Measurements from ENCODE around the gene ANKRD44.

ANKRD44 gene

DNA sequence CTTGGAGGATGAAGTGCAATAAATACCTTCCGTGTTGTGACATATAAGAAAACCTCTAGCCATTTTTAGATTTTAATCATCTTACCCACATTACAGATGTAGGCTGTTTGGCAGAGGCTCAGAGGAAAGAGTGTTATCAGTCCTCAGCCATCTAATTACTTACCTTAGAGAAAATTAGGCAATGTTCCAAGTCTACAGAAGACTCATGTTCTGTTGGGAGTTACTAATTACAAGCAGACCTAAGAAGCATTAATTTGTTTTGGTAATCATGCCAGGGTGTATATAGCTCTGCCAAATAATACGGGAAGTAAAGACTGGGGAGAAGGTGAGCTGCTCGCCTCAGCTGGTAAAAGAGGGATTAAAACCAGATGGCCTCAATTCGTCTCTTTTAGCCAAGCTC is 258.2 kb downstream of the ANKRD44 start:
- no peak overlapping the region for H3K4me3 ChIP-seq (ENCODE audit: low read depth, low read length)
- TF ChIP-seq, protein P1, sequence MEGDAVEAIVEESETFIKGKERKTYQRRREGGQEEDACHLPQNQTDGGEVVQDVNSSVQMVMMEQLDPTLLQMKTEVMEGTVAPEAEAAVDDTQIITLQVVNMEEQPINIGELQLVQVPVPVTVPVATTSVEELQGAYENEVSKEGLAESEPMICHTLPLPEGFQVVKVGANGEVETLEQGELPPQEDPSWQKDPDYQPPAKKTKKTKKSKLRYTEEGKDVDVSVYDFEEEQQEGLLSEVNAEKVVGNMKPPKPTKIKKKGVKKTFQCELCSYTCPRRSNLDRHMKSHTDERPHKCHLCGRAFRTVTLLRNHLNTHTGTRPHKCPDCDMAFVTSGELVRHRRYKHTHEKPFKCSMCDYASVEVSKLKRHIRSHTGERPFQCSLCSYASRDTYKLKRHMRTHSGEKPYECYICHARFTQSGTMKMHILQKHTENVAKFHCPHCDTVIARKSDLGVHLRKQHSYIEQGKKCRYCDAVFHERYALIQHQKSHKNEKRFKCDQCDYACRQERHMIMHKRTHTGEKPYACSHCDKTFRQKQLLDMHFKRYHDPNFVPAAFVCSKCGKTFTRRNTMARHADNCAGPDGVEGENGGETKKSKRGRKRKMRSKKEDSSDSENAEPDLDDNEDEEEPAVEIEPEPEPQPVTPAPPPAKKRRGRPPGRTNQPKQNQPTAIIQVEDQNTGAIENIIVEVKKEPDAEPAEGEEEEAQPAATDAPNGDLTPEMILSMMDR (IDR thresholded peaks at IDR 0.05; ENCODE audit: borderline replicate concordance, insufficient read depth, low read depth, low read length): no peak

GRCh38 chr2:197045115-197045514 is 265.5 kb downstream of the ANKRD44 start:
- H3K4me3 ChIP-seq (ENCODE audit: low read depth, low read length): no peak overlapping the region
- TF ChIP-seq, protein P1 (IDR thresholded peaks at IDR 0.05; ENCODE audit: borderline replicate concordance, insufficient read depth, low read depth, low read length): no peak

DNA sequence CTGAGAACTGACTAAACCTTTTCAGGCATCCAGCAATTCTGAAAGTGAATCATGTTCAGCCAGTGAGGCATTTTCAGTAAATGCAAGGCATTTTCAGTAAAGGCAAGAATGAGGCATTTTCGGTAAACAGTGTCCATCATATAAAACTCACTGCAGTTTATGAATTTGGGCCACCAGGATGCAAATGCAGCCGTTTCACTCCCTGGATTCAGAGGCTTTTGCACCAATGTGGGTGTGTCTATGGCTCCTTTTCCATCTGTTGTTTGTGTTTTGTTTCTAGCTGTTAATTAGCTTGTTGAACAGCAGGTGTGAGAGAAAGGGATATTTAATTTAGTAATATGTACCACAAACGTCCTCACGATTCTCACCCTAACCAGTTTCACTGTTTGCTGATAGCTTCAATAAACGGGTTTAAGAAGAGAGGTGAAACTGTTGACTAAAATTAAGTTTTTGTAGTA is 267.8 kb downstream of the ANKRD44 start:
- H3K4me3 ChIP-seq (ENCODE audit: low read depth, low read length): no peak overlapping the region
- TF ChIP-seq, protein P1 (IDR thresholded peaks at IDR 0.05; ENCODE audit: borderline replicate concordance, insufficient read depth, low read depth, low read length): no peak

DNA sequence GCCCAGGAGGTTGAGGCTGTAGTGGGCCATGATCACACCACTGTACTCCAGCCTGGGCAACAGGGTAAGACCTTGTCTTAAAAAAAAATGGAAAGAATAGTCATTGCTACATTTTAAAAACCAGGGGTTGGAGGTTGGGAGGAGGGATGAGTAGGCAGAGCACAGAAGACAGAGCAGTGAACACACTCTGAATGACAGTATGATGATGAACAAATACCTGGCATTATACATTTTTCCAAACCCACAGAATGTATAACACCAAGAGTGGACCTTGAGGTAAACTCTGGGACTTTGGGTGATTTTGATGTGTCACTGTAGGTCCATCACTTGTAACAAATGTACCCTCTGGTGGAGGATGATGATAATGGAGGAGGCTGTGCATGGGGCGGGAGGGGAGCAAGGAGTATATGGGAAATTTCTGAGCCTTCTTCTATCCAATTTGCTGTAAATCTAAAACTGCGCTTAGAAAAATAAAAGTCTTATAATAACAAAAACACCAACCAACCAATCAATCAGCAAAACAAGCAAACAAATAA is 272.6 kb downstream of the ANKRD44 start:
- TF ChIP-seq, protein P1 (IDR thresholded peaks at IDR 0.05; ENCODE audit: borderline replicate concordance, insufficient read depth, low read depth, low read length): no peak
- no peak overlapping the region for H3K4me3 ChIP-seq (ENCODE audit: low read depth, low read length)

- TF ChIP-seq, protein P1 (IDR thresholded peaks at IDR 0.05; ENCODE audit: borderline replicate concordance, insufficient read depth, low read depth, low read length): no peak
- no peak overlapping the region for H3K4me3 ChIP-seq (ENCODE audit: low read depth, low read length)
Observed at GRCh38 chr2:197035002-197035401, 275.6 kb downstream of the ANKRD44 start.

DNA sequence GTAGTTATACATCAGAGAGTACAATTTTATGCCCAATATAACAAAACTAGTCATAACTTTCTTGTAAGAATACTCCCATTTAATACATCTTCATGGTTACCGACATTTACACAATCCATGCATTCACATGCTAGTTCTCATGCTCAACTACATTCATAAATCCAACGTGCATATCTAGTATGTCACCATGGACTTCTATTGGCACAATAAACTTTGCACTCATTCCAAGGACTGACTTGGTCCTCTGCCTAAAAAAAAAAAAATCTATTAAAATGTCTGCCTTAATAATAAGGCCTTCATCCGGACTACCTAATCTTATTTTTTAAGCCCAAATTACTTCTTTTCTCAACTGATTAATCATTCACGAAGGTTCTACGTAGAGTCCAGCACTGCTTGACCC is 276.3 kb downstream of the ANKRD44 start:
- H3K4me3 ChIP-seq (ENCODE audit: low read depth, low read length): no peak overlapping the region
- TF ChIP-seq, protein P1 (IDR thresholded peaks at IDR 0.05; ENCODE audit: borderline replicate concordance, insufficient read depth, low read depth, low read length): no peak

GRCh38 chr2:197033222-197033621 is 277.4 kb downstream of the ANKRD44 start:
- TF ChIP-seq, protein P1 (IDR thresholded peaks at IDR 0.05; ENCODE audit: borderline replicate concordance, insufficient read depth, low read depth, low read length): no peak

More at GRCh38 chr2:197033222-197033621, 277.4 kb downstream of the ANKRD44 start:
- H3K4me3 ChIP-seq (ENCODE audit: low read depth, low read length): no peak overlapping the region

Data from GM12875 (cell line).